Fibroblast of lung (primary cell): ENCODE measurements around the gene ACP4.

Source experiments
- EZH2 ChIP-seq: IDR thresholded peaks from 2 replicates; pipeline ENCODE4 v1.5.1; 2012; ENCODE audit warnings: low read length, control low read depth, mild to moderate bottlenecking; ENCODE audit errors: missing control alignments
- TF ChIP-seq, protein P1 (sequence below), 2 donors: IDR thresholded peaks in 1 of 2; conservative IDR thresholded peaks in 1 of 2; 1 replicate in 1 of 2; 2 replicates in 1 of 2; pipeline ENCODE4 v1.5.1; 2011 to 2012; ENCODE audit warnings: low read length in 2 of 2, control low read depth in 1 of 2, inconsistent platforms in 1 of 2, low read depth in 1 of 2, mild to moderate bottlenecking in 1 of 2

DNA sequence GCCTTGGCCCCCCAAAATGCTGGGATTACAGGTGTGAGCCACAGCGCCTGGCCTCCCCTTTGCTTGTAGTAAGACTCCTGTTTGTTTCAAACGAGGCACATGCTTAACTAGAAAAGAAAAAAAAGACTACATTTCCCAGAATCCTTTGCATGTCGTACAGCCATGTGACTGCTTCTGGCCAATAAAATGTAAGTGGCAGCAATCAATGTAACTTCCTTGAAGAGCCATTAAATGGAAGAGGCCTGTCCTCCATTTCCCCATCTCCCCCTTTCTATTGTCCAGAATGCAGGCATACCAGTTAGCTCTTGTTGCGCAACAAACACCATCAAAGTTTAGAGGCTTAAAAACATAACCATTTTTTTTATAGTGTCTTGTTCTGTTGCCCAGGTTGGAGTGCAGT, 30.3 kb upstream of the ACP4 start:
- TF ChIP-seq, protein P1, sequence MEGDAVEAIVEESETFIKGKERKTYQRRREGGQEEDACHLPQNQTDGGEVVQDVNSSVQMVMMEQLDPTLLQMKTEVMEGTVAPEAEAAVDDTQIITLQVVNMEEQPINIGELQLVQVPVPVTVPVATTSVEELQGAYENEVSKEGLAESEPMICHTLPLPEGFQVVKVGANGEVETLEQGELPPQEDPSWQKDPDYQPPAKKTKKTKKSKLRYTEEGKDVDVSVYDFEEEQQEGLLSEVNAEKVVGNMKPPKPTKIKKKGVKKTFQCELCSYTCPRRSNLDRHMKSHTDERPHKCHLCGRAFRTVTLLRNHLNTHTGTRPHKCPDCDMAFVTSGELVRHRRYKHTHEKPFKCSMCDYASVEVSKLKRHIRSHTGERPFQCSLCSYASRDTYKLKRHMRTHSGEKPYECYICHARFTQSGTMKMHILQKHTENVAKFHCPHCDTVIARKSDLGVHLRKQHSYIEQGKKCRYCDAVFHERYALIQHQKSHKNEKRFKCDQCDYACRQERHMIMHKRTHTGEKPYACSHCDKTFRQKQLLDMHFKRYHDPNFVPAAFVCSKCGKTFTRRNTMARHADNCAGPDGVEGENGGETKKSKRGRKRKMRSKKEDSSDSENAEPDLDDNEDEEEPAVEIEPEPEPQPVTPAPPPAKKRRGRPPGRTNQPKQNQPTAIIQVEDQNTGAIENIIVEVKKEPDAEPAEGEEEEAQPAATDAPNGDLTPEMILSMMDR (conservative IDR thresholded peaks at IDR 0.05 in 1 of 2, IDR thresholded peaks at IDR 0.05 in 1 of 2; ENCODE audit: low read depth in 1 of 2, low read length in 2 of 2): no peak
- no peak for TF ChIP-seq EZH2
